SKM-1 treated with dmso at 0.1 percent for 144 hours (cell line): ENCODE measurements around the gene OR13D1.
A peak's percentile ranks its signal among the peaks of the same experiment; 100 is the strongest.
"Not testable (repeated sequence)": the region's sequence is repeated elsewhere in the genome, so short reads cannot be mapped to it uniquely, and the experiment has no call there.

ENCODE experiments used
- DNase-seq: peaks from one replicate; lab custom pipeline; 2025; ENCODE audit not compliant: unreplicated experiment; lab: John Stamatoyannopoulos, UW

The OR13D1 gene

DNA sequence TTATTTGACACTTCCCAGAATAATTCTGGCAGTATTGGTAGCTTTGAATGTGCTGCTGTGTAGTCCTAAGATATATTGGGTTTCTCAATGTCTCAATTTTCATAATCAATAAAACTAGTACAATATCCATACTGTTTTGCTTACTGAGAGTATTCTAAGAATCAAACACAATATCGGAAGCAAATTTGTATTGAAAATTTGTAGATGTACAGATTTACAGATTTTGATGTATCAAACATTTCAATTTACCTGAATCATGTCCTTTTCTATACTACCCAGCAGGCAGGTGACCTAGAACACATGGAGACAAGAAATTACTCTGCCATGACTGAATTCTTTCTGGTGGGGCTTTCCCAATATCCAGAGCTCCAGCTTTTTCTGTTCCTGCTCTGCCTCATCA is at the start of gene OR13D1:
OR13D1 (plus strand) TSS at position 301 of the 400 bp plus-strand sequence; CDS start at position 301, 0 bp downstream.
- no peak for DNase-seq

GRCh38 chr9:104658496-104659195 is 35.7 kb upstream of the OR13D1 start:
- no peak for DNase-seq

DNA sequence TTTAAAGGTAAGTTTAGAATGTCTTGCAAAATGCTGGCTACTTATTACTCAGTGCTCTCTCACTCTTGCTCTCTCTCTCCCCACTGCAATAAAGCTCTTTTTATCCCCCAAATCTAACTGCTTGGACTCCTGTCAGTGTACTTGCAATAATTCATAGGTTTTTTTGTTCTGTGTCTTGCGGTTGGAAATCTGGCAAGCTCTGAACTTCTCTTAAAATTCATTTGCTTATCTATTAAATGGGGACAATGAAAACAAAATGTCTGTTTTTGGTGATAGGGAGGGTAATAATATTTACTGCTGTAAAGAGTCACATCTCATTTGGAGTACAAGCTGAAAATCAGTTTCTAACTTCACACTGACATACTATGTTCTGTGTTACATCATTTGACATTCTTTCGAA is 18.7 kb upstream of the OR13D1 start:
- no peak for DNase-seq

- peak; percentile 10 for DNase-seq
Observed at GRCh38 chr9:104682642-104683041, 11.7 kb upstream of the OR13D1 start.

DNA sequence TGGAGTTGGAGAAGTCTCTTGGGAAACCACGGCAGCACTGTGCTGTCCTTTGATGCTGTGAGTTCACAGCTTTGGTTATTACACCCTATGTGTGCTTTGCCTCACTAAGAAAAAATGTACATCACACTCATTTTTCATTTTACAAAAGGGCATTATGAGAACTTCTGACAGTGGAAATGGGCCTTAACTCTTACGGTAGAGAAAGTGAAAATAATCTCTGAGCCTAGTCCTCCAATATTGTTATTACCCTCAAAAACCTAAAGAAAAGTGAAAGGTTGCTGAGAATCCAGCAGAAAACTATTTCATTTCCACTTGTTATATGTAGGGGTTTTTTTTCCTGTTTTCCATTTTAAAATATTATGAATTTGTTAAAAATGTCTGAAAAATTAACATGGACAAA is 8.2 kb upstream of the OR13D1 start:
- no peak for DNase-seq

DNA sequence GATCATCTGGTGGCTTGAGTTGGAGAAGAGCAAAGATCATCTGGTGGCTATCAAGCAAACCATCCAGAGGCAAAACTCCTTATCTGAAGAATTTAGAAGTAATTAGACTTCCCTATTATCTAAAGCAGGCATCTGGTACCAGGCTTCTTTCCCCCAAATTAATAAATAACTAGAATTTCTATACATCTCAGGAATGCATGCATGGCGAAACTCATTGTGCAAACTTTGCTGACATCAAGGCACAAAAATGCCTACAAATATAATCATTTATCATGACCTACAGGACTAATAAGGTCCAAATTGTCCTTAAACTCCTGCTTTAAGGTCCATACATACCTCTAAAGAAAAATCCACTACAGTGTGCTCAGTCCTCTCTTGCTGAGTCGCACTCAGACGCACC is 6.0 kb downstream of the OR13D1 start:
- DNase-seq: no peak

DNA sequence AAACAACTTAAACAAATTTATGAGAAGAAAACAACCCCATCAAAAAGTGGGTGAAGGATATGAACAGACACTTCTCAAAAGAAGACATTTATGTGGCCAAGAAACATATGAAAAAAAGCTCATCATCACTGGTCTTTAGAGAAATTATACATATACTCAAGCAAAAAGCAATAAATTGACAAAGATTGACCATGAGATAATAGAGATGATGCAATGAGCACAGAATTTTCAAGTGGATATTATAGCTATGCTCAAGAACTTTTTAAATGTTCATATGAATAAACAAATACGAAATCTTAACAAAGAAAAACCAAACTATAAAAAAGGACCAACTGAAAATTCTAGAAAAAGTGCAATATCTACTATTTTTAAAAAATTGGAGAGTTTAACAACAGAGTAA is 14.4 kb downstream of the OR13D1 start:
- not testable (repeated sequence) for DNase-seq

DNA sequence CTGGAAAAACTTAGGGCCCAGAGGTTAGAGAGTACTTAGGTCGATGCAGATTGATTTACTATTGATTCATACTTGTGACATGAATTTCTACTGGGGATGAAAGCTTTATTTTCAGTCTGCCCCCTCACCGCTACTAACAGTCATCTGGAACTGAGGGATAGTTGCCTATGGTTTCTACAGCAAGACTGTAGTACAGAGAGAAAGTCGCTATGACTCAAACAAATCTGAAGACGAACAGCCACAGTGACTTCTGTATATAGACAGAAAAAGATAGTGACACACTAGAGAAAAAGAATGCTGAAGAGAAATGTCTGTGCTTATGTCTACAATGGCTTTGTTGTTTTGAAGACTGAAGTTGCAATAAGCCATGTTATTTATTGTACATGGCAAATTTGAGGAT is 17.3 kb downstream of the OR13D1 start:
- DNase-seq: no peak

- DNase-seq: no peak
Observed at GRCh38 chr9:104725014-104725413, 30.7 kb downstream of the OR13D1 start.

DNA sequence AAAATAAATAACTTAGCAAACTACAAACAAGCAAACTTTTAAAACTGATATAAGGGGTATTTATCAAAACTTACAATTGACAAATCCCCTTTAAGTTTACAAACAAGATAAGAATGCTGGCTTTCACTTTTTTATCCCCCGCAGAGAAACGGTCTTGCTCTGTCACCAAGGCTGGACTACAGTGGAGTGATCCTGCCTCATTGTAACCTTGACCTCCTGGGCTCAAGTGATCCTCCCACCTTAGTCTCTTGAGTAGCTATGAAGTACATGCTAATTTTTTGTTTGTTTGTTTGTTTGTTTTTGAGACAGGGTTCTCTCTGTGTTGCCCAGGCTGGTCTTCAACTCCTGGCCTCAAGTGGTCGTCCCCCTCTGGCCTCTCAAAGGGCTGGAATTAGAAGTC is 44.1 kb downstream of the OR13D1 start:
- no peak for DNase-seq

- DNase-seq: no peak
Observed at GRCh38 chr9:104740621-104741020, 46.3 kb downstream of the OR13D1 start.

DNA sequence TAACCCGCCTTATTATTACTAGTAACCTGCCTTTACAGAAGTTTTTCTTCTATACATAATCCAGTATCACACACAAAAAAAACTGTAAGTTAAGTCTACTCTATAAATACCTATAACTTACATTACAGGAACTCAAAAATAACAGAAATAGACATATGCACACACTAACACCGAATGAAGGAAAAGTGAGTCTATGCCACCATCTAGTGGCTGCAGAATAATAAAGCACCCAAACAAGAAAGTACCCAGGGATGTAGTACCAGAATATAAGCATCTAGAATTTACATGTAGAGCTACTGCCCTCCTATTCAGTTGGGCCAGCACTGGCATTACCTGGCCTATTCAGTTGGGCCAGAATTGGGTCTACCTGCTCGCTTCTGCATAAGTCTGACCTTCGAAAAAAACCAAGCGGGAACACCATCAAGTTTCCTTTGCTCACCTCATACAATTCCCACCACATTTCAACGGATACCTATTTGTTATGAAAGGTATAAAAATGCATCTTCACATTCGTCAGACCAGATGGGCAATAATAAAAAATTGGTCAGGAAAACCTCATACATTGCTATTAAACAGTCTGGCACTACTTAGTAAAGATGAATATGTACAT is 49.2 kb downstream of the OR13D1 start:
- peak; percentile 36 for DNase-seq
